Rectal smooth muscle tissue (tissue), 1 donor: ENCODE measurements around the gene EGFLAM.

Experiments used
- H3K27ac ChIP-seq: one replicate; pipeline ENCODE4 v1.7.0; 2013; ENCODE audit warnings: low read depth, low read length, inconsistent platforms
- H3K27me3 ChIP-seq: one replicate; pipeline ENCODE4 v1.7.0; 2013; ENCODE audit warnings: low read length; ENCODE audit not compliant: control insufficient read depth, insufficient read depth
- H3K36me3 ChIP-seq: one replicate; pipeline ENCODE4 v1.7.0; 2013; ENCODE audit warnings: low read length; ENCODE audit not compliant: control insufficient read depth, insufficient read depth
- H3K4me1 ChIP-seq: one replicate; pipeline ENCODE4 v1.7.0; 2013; ENCODE audit warnings: low read length; ENCODE audit not compliant: control insufficient read depth, insufficient read depth
- H3K4me3 ChIP-seq: one replicate; pipeline ENCODE4 v1.7.0; 2013; ENCODE audit warnings: low read length
- H3K9ac ChIP-seq: one replicate; pipeline ENCODE4 v1.7.0; 2013; ENCODE audit warnings: low read length

EGFLAM gene

GRCh38 chr5:38274370-38274769 lies 16.0 kb downstream of the EGFLAM start:
- Histone ChIP-seq H3K27ac (no peak overlapping the region), H3K36me3 (no peaks in the 10 kb centered on the region), H3K4me3 (no peak overlapping the region), H3K4me1 (no peaks in the 10 kb centered on the region), H3K9ac (no peak overlapping the region), H3K27me3 (no peaks in the 10 kb centered on the region)

GRCh38 chr5:38284384-38284783 lies 26.0 kb downstream of the EGFLAM start:
- Histone ChIP-seq H3K27me3 (no peaks in the 10 kb centered on the region), H3K36me3 (no peaks in the 10 kb centered on the region)

GRCh38 chr5:38285226-38285625 lies 26.9 kb downstream of the EGFLAM start:
- Histone ChIP-seq H3K9ac (no peak overlapping the region), H3K4me1 (no peaks in the 10 kb centered on the region), H3K4me3 (no peak overlapping the region), H3K27me3 (no peaks in the 10 kb centered on the region), H3K36me3 (no peaks in the 10 kb centered on the region), H3K27ac (no peak overlapping the region)

More at GRCh38 chr5:38284384-38284783, 26.0 kb downstream of the EGFLAM start:
- Histone ChIP-seq H3K9ac (no peak overlapping the region), H3K4me3 (no peak overlapping the region), H3K27ac (no peak overlapping the region), H3K4me1 (no peaks in the 10 kb centered on the region)

- Histone ChIP-seq H3K27ac (no peak overlapping the region), H3K4me3 (no peak overlapping the region), H3K4me1 (no peaks in the 10 kb centered on the region), H3K9ac (no peak overlapping the region), H3K36me3 (no peaks in the 10 kb centered on the region), H3K27me3 (no peaks in the 10 kb centered on the region)
Measured at GRCh38 chr5:38286002-38286401, 27.6 kb downstream of the EGFLAM start.

- no peak overlapping the region for H3K9ac ChIP-seq
- H3K36me3 ChIP-seq, result no peaks in the 10 kb centered on the region
- H3K27ac ChIP-seq, result no peak overlapping the region
- H3K4me3 ChIP-seq, result no peak overlapping the region
- H3K4me1 ChIP-seq, result no peaks in the 10 kb centered on the region
- H3K27me3 ChIP-seq, result no peaks in the 10 kb centered on the region
Measured at GRCh38 chr5:38287124-38287523, 28.8 kb downstream of the EGFLAM start.

GRCh38 chr5:38289457-38289856 lies 31.1 kb downstream of the EGFLAM start:
- H3K36me3 ChIP-seq, result no peaks in the 10 kb centered on the region
- no peak overlapping the region for H3K4me3 ChIP-seq
- H3K27ac ChIP-seq, result no peak overlapping the region
- H3K9ac ChIP-seq, result no peak overlapping the region
- no peaks in the 10 kb centered on the region for H3K4me1 ChIP-seq
- H3K27me3 ChIP-seq, result no peaks in the 10 kb centered on the region

- Histone ChIP-seq H3K27ac (no peak overlapping the region), H3K36me3 (no peaks in the 10 kb centered on the region), H3K4me3 (no peak overlapping the region), H3K9ac (no peak overlapping the region), H3K27me3 (no peaks in the 10 kb centered on the region), H3K4me1 (no peaks in the 10 kb centered on the region)
Measured at GRCh38 chr5:38290028-38290653, 31.8 kb downstream of the EGFLAM start.

- H3K27ac ChIP-seq, result no peak overlapping the region
- H3K9ac ChIP-seq, result no peak overlapping the region
- no peak overlapping the region for H3K4me3 ChIP-seq
- no peaks in the 10 kb centered on the region for H3K36me3 ChIP-seq
- no peaks in the 10 kb centered on the region for H3K27me3 ChIP-seq
- H3K4me1 ChIP-seq, result no peaks in the 10 kb centered on the region
Measured at GRCh38 chr5:38291355-38291754, 33.0 kb downstream of the EGFLAM start.

- Histone ChIP-seq H3K4me3 (no peak overlapping the region), H3K27me3 (no peaks in the 10 kb centered on the region), H3K36me3 (no peaks in the 10 kb centered on the region), H3K9ac (no peak overlapping the region), H3K27ac (no peak overlapping the region), H3K4me1 (no peaks in the 10 kb centered on the region)
Measured at GRCh38 chr5:38292228-38292627, 33.9 kb downstream of the EGFLAM start.

GRCh38 chr5:38295751-38296150 lies 37.4 kb downstream of the EGFLAM start:
- Histone ChIP-seq H3K27ac (no peak overlapping the region), H3K27me3 (no peaks in the 10 kb centered on the region), H3K36me3 (no peaks in the 10 kb centered on the region), H3K4me1 (no peaks in the 10 kb centered on the region), H3K4me3 (no peak overlapping the region), H3K9ac (no peak overlapping the region)

- Histone ChIP-seq H3K4me1 (no peaks in the 10 kb centered on the region), H3K27ac (no peak overlapping the region), H3K9ac (no peak overlapping the region), H3K27me3 (no peaks in the 10 kb centered on the region), H3K36me3 (no peaks in the 10 kb centered on the region), H3K4me3 (no peak overlapping the region)
Measured at GRCh38 chr5:38297830-38298608, 39.7 kb downstream of the EGFLAM start.

GRCh38 chr5:38299585-38299984 lies 41.2 kb downstream of the EGFLAM start:
- Histone ChIP-seq H3K4me3 (no peak overlapping the region), H3K36me3 (no peaks in the 10 kb centered on the region), H3K4me1 (no peaks in the 10 kb centered on the region), H3K27me3 (no peaks in the 10 kb centered on the region), H3K27ac (no peak overlapping the region), H3K9ac (no peak overlapping the region)

- Histone ChIP-seq H3K27me3 (no peaks in the 10 kb centered on the region), H3K27ac (no peak overlapping the region), H3K4me3 (no peak overlapping the region), H3K36me3 (no peaks in the 10 kb centered on the region), H3K9ac (no peak overlapping the region), H3K4me1 (no peaks in the 10 kb centered on the region)
Measured at GRCh38 chr5:38305148-38305547, 46.8 kb downstream of the EGFLAM start.
